ENCODE data around the gene ABRACL.

- TF ChIP-seq CTCF (IDR thresholded peaks at IDR 0.05) = no peak
- TF ChIP-seq POLR2A (IDR thresholded peaks at IDR 0.05) = no peak
These were observed 15.3 kb upstream of the ABRACL start for GRCh38 chr6:139013185-139013800.
